ENCODE results near the gene LDLRAD3.

LDLRAD3 gene

GRCh38 chr11:36240173-36240572 lies 296.3 kb downstream of the LDLRAD3 start:
- no peak for DNase-seq

- no peak for DNase-seq
Observed at GRCh38 chr11:36240801-36241200, 296.9 kb downstream of the LDLRAD3 start.

GRCh38 chr11:36241497-36241896 lies 297.6 kb downstream of the LDLRAD3 start:
- no peak for DNase-seq

GRCh38 chr11:36243641-36244040 lies 299.8 kb downstream of the LDLRAD3 start:
- DNase-seq = no peak

GRCh38 chr11:36247493-36247892 lies 303.6 kb downstream of the LDLRAD3 start:
- DNase-seq = no peak

- no peak for DNase-seq
Observed at GRCh38 chr11:36248436-36248835, 304.6 kb downstream of the LDLRAD3 start.

GRCh38 chr11:36249246-36249645 lies 305.4 kb downstream of the LDLRAD3 start:
- DNase-seq = no peak

- DNase-seq = no peak
Observed at GRCh38 chr11:36251823-36252222, 308.0 kb downstream of the LDLRAD3 start.

- DNase-seq = no peak
Observed at GRCh38 chr11:36253238-36253637, 309.4 kb downstream of the LDLRAD3 start.

GRCh38 chr11:36254713-36255112 lies 310.9 kb downstream of the LDLRAD3 start:
- DNase-seq = no peak

GRCh38 chr11:36257351-36257750 lies 313.5 kb downstream of the LDLRAD3 start:
- peak; percentile 28 for DNase-seq

GRCh38 chr11:36258730-36259360 lies 315.0 kb downstream of the LDLRAD3 start:
- peak; percentile 63 for DNase-seq

GRCh38 chr11:36261094-36261493 lies 317.2 kb downstream of the LDLRAD3 start:
- no peak for DNase-seq

- no peak for DNase-seq
Observed at GRCh38 chr11:36264011-36264972, 320.4 kb downstream of the LDLRAD3 start.

- DNase-seq = no peak
Observed at GRCh38 chr11:36264973-36265344, 321.1 kb downstream of the LDLRAD3 start.

GRCh38 chr11:36265793-36266628 lies 322.1 kb downstream of the LDLRAD3 start:
- peak; percentile 61 for DNase-seq

- DNase-seq = no peak
Observed at GRCh38 chr11:36266767-36267166, 322.9 kb downstream of the LDLRAD3 start.

- DNase-seq = no peak
Observed at GRCh38 chr11:36268337-36268985, 324.6 kb downstream of the LDLRAD3 start.

- DNase-seq = no peak
Observed at GRCh38 chr11:36270701-36271100, 326.8 kb downstream of the LDLRAD3 start.

- DNase-seq = no peak
Observed at GRCh38 chr11:36271794-36272407, 328.0 kb downstream of the LDLRAD3 start.

- DNase-seq = no peak
Observed at GRCh38 chr11:36273110-36273509, 329.2 kb downstream of the LDLRAD3 start.

- DNase-seq = no peak
Observed at GRCh38 chr11:36274414-36274813, 330.6 kb downstream of the LDLRAD3 start.
